Muscle of leg (tissue), 11 donors: ENCODE results near the gene WDR55. TPM values are rescaled to one million over a fixed set of nuclear protein-coding genes. Genes with fewer than 3 reads are reported as not detected.
A peak's percentile ranks its signal among the peaks of the same experiment; 100 is the strongest.
"Not testable (repeated sequence)": the region's sequence is repeated elsewhere in the genome, so short reads cannot be mapped to it uniquely, and the experiment has no call there.

Experiments
- DNase-seq: peaks from one replicate; pipeline ENCODE4 v3.0.0; 2013
- H3K27ac ChIP-seq: one replicate; pipeline ENCODE4 v1.5.1; 2013; ENCODE audit warnings: mild to moderate bottlenecking, low read length, control low read depth
- H3K27me3 ChIP-seq: one replicate; pipeline ENCODE4 v1.6.1; 2013; ENCODE audit warnings: low read length; ENCODE audit not compliant: control insufficient read depth, insufficient read depth
- H3K36me3 ChIP-seq: one replicate; pipeline ENCODE4 v1.6.1; 2013; ENCODE audit warnings: low read length; ENCODE audit not compliant: control insufficient read depth, insufficient read depth
- H3K4me1 ChIP-seq: one replicate; pipeline ENCODE4 v1.6.1; 2013; ENCODE audit warnings: low read length; ENCODE audit not compliant: control insufficient read depth, insufficient read depth
- H3K4me3 ChIP-seq: one replicate; pipeline ENCODE4 v1.5.1; 2013; ENCODE audit warnings: low read length, control low read depth
- H3K9me3 ChIP-seq: replicated peaks from 2 replicates; pipeline ENCODE4 v1.6.1; 2013; ENCODE audit warnings: low read depth, low read length; ENCODE audit not compliant: control insufficient read depth
- WGBS: methylation state at CpG from one replicate; pipeline ENCODE4 v1.1.5; 2013; ENCODE audit warnings: missing lambda C conversion rate; ENCODE audit not compliant: insufficient coverage; 5-methylcytosine and 5-hydroxymethylcytosine counted together
- polyA plus RNA-seq, 8 donors: library from polyadenylated mRNA; unstranded; fragments of 120-200 nt; gene quantifications; one replicate each; pipeline versions ENCODE4 v1.2.1 to v1.2.3, GENCODE V29; 2013; ENCODE audit warnings: inconsistent platforms in 1 of 8, low replicate concordance in 1 of 8; ENCODE audit not compliant: insufficient read length in 8 of 8, insufficient read depth in 1 of 8
- total RNA-seq: library from RNA; stranded (reverse); fragments of 120-200 nt; gene quantifications from one replicate; pipeline ENCODE4 v1.2.4, GENCODE V29; 2013

The WDR55 gene
- total and polyA plus RNA-seq, 9 donors: 9.9 to 16.0 (median 13.6) TPM

GRCh38 chr5:140641716-140642115, 23.0 kb upstream of the WDR55 start:
- Histone ChIP-seq H3K4me3 (no peak overlapping the region), H3K27ac (no peak overlapping the region), H3K36me3 (peaks cover 36% of the 10 kb centered on the region), H3K27me3 (no peaks in the 10 kb centered on the region), H3K9me3 (no peaks in the 10 kb centered on the region), H3K4me1 (peaks cover 16% of the 10 kb centered on the region)
- 86% methylated on average over 8 of the region's 8 CpGs for WGBS
- DNase-seq: no peak

GRCh38 chr5:140642718-140643117, 22.0 kb upstream of the WDR55 start:
- no peaks in the 10 kb centered on the region for H3K9me3 ChIP-seq
- H3K4me3 ChIP-seq: no peak overlapping the region
- peaks cover 36% of the 10 kb centered on the region for H3K36me3 ChIP-seq
- peaks cover 20% of the 10 kb centered on the region for H3K4me1 ChIP-seq
- DNase-seq: no peak
- H3K27me3 ChIP-seq: no peaks in the 10 kb centered on the region
- WGBS: 67% methylated on average over 1 of the region's 3 CpGs
- no peak overlapping the region for H3K27ac ChIP-seq

- H3K4me1 ChIP-seq: peaks cover 11% of the 10 kb centered on the region
- H3K27me3 ChIP-seq: no peaks in the 10 kb centered on the region
Measured at GRCh38 chr5:140647042-140647419, 17.7 kb upstream of the WDR55 start.

GRCh38 chr5:140658870-140659269, 5.8 kb upstream of the WDR55 start:
- no peaks in the 10 kb centered on the region for H3K9me3 ChIP-seq
- DNase-seq: no peak
- no peaks in the 10 kb centered on the region for H3K27me3 ChIP-seq
- H3K27ac ChIP-seq: no peak overlapping the region
- peaks cover 77% of the 10 kb centered on the region for H3K36me3 ChIP-seq
- no peak overlapping the region for H3K4me3 ChIP-seq
- 98% methylated on average over 13 of the region's 17 CpGs for WGBS
- H3K4me1 ChIP-seq: peaks cover 4% of the 10 kb centered on the region

More at GRCh38 chr5:140647042-140647419, 17.7 kb upstream of the WDR55 start:
- peak overlapping the region; percentile 72 for H3K27ac ChIP-seq
- under 1% methylated on average over 20 of the region's 27 CpGs for WGBS
- no peak for DNase-seq
- H3K4me3 ChIP-seq: peak overlapping the region; percentile 93
- no peaks in the 10 kb centered on the region for H3K9me3 ChIP-seq
- H3K36me3 ChIP-seq: peaks cover 50% of the 10 kb centered on the region

GRCh38 chr5:140660371-140660770, 4.3 kb upstream of the WDR55 start:
- not testable (repeated sequence) for H3K4me1 ChIP-seq, H3K4me3 ChIP-seq, H3K27ac ChIP-seq, DNase-seq, H3K27me3 ChIP-seq, H3K9me3 ChIP-seq
- H3K36me3 ChIP-seq: peaks cover 69% of the 10 kb centered on the region
- no CpG with 5 or more reads among the region's 6 CpGs for WGBS

- no peaks in the 10 kb centered on the region for H3K9me3 ChIP-seq
- peaks cover 60% of the 10 kb centered on the region for H3K36me3 ChIP-seq
- no peak for DNase-seq
- peak overlapping the region; percentile 93 for H3K4me3 ChIP-seq
- 23% methylated on average over 17 of the region's 18 CpGs for WGBS
- H3K27me3 ChIP-seq: no peaks in the 10 kb centered on the region
- peak overlapping the region; percentile 96 for H3K27ac ChIP-seq
- peaks cover 14% of the 10 kb centered on the region for H3K4me1 ChIP-seq
Measured at GRCh38 chr5:140664030-140664358, 710 bp upstream of the WDR55 start.

- not testable (repeated sequence) for H3K27ac ChIP-seq, H3K9me3 ChIP-seq, H3K27me3 ChIP-seq, H3K4me1 ChIP-seq, DNase-seq, H3K4me3 ChIP-seq
- WGBS: no CpG with 5 or more reads among the region's 4 CpGs
- H3K36me3 ChIP-seq: peaks cover 72% of the 10 kb centered on the region
Measured at GRCh38 chr5:140671035-140671434, 6.3 kb downstream of the WDR55 start.

- H3K27ac ChIP-seq: no peak overlapping the region
- no peaks in the 10 kb centered on the region for H3K27me3 ChIP-seq
- no peak for DNase-seq
- H3K36me3 ChIP-seq: peaks cover 75% of the 10 kb centered on the region
- H3K4me3 ChIP-seq: no peak overlapping the region
- H3K4me1 ChIP-seq: no peaks in the 10 kb centered on the region
- no CpG with 5 or more reads among the region's 7 CpGs for WGBS
- H3K9me3 ChIP-seq: no peaks in the 10 kb centered on the region
Measured at GRCh38 chr5:140671472-140672125, 6.9 kb downstream of the WDR55 start.

GRCh38 chr5:140672455-140673186, 7.9 kb downstream of the WDR55 start:
- Histone ChIP-seq H3K36me3 (peaks cover 77% of the 10 kb centered on the region), H3K4me3 (no peak overlapping the region), H3K27me3 (no peaks in the 10 kb centered on the region), H3K4me1 (no peaks in the 10 kb centered on the region), H3K9me3 (no peaks in the 10 kb centered on the region), H3K27ac (no peak overlapping the region)
- 26% methylated on average over 66 of the region's 70 CpGs for WGBS
- DNase-seq: no peak

GRCh38 chr5:140673187-140673976, 8.7 kb downstream of the WDR55 start, which contains the start of gene DND1:
Gene DND1 (minus strand): TSS chr5:140673576. CDS start chr5:140673542, 34 bp downstream.
- no peak within 1 kb of the TSS for H3K27ac ChIP-seq
- no peaks in the 10 kb centered on the region for H3K27me3 ChIP-seq
- no peaks in the 10 kb centered on the region for H3K4me1 ChIP-seq
- H3K36me3 ChIP-seq: peaks cover 76% of the 10 kb centered on the region
- no peaks in the 10 kb centered on the region for H3K9me3 ChIP-seq
- DNase-seq: no peak
- no peak within 1 kb of the TSS for H3K4me3 ChIP-seq
- WGBS: 73% methylated on average over 22 of the region's 45 CpGs
